Tibial nerve (tissue), 3 donors: ENCODE results near the gene WNT6.

Experiments
- CTCF ChIP-seq, 5 experiments: fragments of 200-600 bp in 3 of 5; fragments of 450-650 bp in 2 of 5; sonication (generic) in 3 of 5; IDR thresholded peaks; one replicate each; pipeline ENCODE4 v1.5.1; 2016 to 2019; ENCODE audit warnings: antibody characterized with exemption in 5 of 5, mild to moderate bottlenecking in 3 of 5, moderate library complexity in 2 of 5
- POLR2A ChIP-seq, 2 donors: fragments of 450-650 bp; IDR thresholded peaks; one replicate each; pipeline ENCODE4 v1.6.1; 2017; ENCODE audit warnings: antibody characterized with exemption in 2 of 2, mild to moderate bottlenecking in 2 of 2, moderate library complexity in 2 of 2

- TF ChIP-seq CTCF (IDR thresholded peaks at IDR 0.05) (no peak), POLR2A (IDR thresholded peaks at IDR 0.05) (no peak)
These were observed 40.5 kb upstream of the WNT6 start for GRCh38 chr2:218819093-218819492.
